Measurements from ENCODE around the gene LMAN2.

GRCh38 chr5:177355162-177355867 is 3.8 kb upstream of the LMAN2 start:
- TF ChIP-seq CTCF (IDR thresholded peaks at IDR 0.05 in 8 of 11, conservative IDR thresholded peaks at IDR 0.05 in 3 of 11) (no peak), POLR2A (IDR thresholded peaks at IDR 0.05) (no peak)
